Naive B cell (primary cell): ENCODE data around the gene MTMR3. TPM values are rescaled to one million over a fixed set of nuclear protein-coding genes. Genes with fewer than 3 reads are reported as not detected.

Experiments used
- ATAC-seq, 2 donors: fragments of 150-1000 bp; cut with Tn5 transposase; 2 replicates each; pipeline ENCODE4 v1.10.0; 2021; ENCODE audit warnings: low read depth in 2 of 2, mild to moderate bottlenecking in 2 of 2, moderate library complexity in 2 of 2
- DNase-seq: peaks from one replicate; pipeline ENCODE4 v3.0.0; 2022
- H3K27ac Mint-ChIP-seq, 6 donors: one replicate each; pipeline ENCODE4 v1.8.0; 2020 to 2022; ENCODE audit warnings: mild to moderate bottlenecking in 6 of 6, mixed read lengths in 6 of 6, moderate library complexity in 5 of 6, inconsistent platforms in 2 of 6
- H3K27me3 Mint-ChIP-seq, 3 donors: one replicate each; pipeline ENCODE4 v1.8.0; 2021 to 2022; ENCODE audit warnings: mixed read lengths in 3 of 3, mild to moderate bottlenecking in 1 of 3
- H3K36me3 Mint-ChIP-seq, 2 donors: one replicate each; pipeline ENCODE4 v1.8.0; 2020 to 2022; ENCODE audit warnings: mixed read lengths in 2 of 2, inconsistent platforms in 1 of 2, mild to moderate bottlenecking in 1 of 2
- H3K4me1 Mint-ChIP-seq, 3 donors: one replicate each; pipeline ENCODE4 v1.8.0; 2020 to 2022; ENCODE audit warnings: mixed read lengths in 3 of 3, inconsistent platforms in 1 of 3, mild to moderate bottlenecking in 1 of 3, moderate library complexity in 1 of 3
- H3K4me3 Mint-ChIP-seq, 8 donors: one replicate each; pipeline ENCODE4 v1.8.0; 2020 to 2022; ENCODE audit warnings: mild to moderate bottlenecking in 8 of 8, mixed read lengths in 8 of 8, moderate library complexity in 8 of 8, inconsistent platforms in 2 of 8
- H3K9me3 Mint-ChIP-seq, 7 donors: one replicate each; pipeline ENCODE4 v1.8.0; 2020 to 2022; ENCODE audit warnings: mixed read lengths in 7 of 7, mild to moderate bottlenecking in 5 of 7, inconsistent platforms in 2 of 7, moderate library complexity in 1 of 7
- polyA plus RNA-seq, 6 donors: library from polyadenylated mRNA; unstranded; fragments of 300-500 nt; fragmentation: Illumina TruSeq; gene quantifications; one replicate each; pipeline ENCODE4 v1.2.3, GENCODE V29; 2021; ENCODE audit warnings: low read depth in 6 of 6

Gene MTMR3
- polyA plus RNA-seq, 6 donors from 2014 or later = 7.4 to 25.4 (median 15.5) TPM

DNA sequence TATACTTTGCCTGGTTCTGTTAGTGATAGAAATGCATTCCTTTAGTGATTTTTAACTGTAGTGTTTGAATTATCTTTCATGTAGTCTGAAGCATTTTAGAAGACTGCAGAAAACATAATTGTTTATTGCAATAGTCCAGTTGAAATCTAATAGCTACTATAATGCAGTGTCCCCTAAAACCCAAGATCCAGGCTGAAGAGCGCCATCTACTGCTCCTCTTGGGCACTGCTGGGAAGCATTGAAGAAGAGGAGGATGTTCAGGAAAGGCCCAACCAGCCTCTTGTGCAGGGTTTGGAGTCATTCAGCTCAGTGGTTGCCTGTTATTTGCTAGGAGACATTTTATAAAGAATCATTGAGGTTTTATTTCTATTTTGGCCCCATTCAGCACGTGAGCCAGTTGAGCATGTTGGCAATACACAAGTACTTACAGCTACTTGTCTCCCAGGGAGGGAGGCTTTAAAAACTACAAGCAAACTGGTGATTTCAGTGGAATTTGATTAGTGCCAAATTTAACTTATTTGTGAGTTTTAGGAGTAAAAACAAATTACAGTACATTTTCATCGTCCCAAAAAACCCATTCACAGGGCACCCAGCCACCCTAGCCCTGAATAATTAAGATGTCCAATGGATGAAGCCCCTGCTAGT lies 122.4 kb downstream of the MTMR3 start:
- Mint-ChIP-seq H3K27ac (no peak overlapping the region), H3K4me3 (peak overlapping the region in 1 of 8 donors; percentile 21), H3K27me3 (no peaks in the 10 kb centered on the region), H3K36me3 (peaks cover 6 to 13% of the 10 kb centered on the region in 2 donors), H3K4me1 (peaks cover 0 to 7% (median 4%) of the 10 kb centered on the region in 3 donors), H3K9me3 (no peaks in the 10 kb centered on the region)
- ATAC-seq = peak; percentile 37 to 68
- peak; percentile 43 for DNase-seq

DNA sequence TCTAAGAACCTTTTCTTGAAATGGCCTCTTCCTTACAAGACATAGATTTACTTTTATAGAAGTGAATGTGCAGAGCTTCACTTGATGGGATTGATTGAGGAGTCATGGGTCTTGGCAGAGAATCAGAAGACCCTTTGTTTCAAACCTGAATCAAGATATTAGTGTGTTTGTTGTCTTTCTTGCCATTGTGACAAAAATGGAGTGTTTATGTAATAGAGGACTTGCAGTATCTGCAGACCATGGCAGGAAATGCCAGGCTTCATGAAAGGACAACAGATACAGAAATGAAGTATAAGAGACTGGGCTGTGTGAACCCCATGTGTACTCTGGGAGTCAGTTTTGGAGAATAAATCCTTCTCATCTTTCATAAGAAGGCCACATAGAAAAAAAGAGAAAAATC lies 124.4 kb downstream of the MTMR3 start:
- Mint-ChIP-seq H3K27ac (no peak overlapping the region), H3K9me3 (no peaks in the 10 kb centered on the region), H3K27me3 (no peaks in the 10 kb centered on the region), H3K4me1 (peaks cover 0 to 7% (median 4%) of the 10 kb centered on the region in 3 donors), H3K4me3 (no peak overlapping the region), H3K36me3 (peaks cover 6 to 19% of the 10 kb centered on the region in 2 donors)
- DNase-seq (no peak), ATAC-seq (no peak)

DNA sequence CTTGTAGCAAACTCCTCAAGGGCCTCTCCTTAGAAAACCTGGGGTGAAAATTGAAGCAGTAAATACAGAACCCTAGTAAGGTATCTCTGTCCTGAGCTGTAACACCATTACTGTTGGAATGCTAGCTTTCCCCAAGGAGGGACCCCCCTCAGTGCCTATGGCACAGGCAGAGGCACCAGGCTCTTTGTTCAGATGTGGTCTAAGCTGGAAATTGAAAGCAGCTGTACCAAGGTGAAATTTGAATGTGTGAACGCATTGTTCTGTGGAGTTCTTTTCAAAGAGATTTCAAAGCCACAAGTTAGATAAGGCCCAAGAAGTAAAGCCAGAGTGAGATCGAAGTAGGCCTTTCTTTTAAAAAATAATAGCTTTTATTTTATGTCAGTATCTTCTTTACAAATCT lies 125.4 kb downstream of the MTMR3 start:
- no peak overlapping the region for H3K4me3 Mint-ChIP-seq

DNA sequence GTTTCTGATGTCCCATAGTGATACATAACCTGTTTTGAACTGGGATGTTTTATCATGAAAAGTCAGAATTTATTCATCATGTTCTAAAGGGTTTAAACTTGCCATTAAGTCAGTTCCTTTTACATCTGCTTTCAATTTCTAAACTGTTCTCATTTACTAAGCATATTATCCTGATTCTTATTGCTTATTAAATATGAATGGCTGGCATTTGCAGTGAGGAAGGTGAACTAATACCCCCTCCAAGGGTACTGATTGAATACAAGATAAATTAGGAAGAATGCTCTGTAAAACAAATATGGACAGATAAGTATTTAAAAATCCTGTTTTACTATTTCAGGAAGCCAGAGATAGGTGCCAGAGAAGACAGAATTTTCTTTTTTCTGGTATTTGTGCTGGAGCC lies 126.5 kb downstream of the MTMR3 start:
- H3K9me3 Mint-ChIP-seq = no peaks in the 10 kb centered on the region

More for the DNA sequence above, 125.4 kb downstream of the MTMR3 start:
- peaks cover 7 to 19% of the 10 kb centered on the region in 2 donors for H3K36me3 Mint-ChIP-seq
- DNase-seq (no peak), ATAC-seq (no peak)
- H3K9me3 Mint-ChIP-seq = no peaks in the 10 kb centered on the region
- H3K4me1 Mint-ChIP-seq = peaks cover 0 to 4% (median 3%) of the 10 kb centered on the region in 3 donors
- H3K27me3 Mint-ChIP-seq = no peaks in the 10 kb centered on the region
- no peak overlapping the region for H3K27ac Mint-ChIP-seq

DNA sequence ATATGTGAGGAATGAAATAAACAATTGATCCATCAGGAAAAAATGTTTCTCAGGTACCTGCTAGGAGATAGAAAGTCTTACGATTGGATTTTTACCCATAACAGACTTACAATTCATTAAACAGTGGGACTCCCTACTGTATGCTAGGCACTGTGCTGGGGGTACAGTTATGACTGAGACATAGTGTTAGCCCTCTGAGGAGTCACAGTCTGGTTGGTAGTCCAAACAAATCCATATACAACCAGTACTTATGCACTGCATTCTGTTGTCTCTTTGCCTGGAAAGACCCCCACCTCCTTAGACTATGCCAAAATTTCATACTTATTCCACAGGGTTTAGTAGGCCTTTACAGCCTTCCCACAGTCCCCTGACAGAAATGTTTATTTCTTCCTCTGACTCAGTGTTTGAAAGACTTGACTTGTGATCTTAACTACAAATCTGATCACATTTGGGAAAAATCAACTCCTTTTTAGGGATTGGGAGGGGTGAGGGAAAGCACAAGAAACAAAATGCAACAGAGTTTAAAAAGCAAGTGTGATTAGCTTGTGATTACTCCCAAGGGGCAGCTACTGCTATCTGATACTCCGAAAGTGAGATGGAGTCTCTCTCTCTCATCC lies 127.9 kb downstream of the MTMR3 start:
- Mint-ChIP-seq H3K9me3 (no peaks in the 10 kb centered on the region), H3K4me3 (no peak overlapping the region), H3K36me3 (peaks cover 19 to 30% of the 10 kb centered on the region in 2 donors), H3K4me1 (no peaks in the 10 kb centered on the region), H3K27ac (no peak overlapping the region), H3K27me3 (no peaks in the 10 kb centered on the region)
- ATAC-seq (no peak), DNase-seq (no peak)

More for the DNA sequence above, 126.5 kb downstream of the MTMR3 start:
- H3K36me3 Mint-ChIP-seq = peaks cover 18 to 19% of the 10 kb centered on the region in 2 donors
- no peak overlapping the region for H3K27ac Mint-ChIP-seq
- DNase-seq (no peak), ATAC-seq (no peak)
- H3K4me1 Mint-ChIP-seq = peaks cover 0 to 4% (median 3%) of the 10 kb centered on the region in 3 donors
- no peak overlapping the region for H3K4me3 Mint-ChIP-seq
- no peaks in the 10 kb centered on the region for H3K27me3 Mint-ChIP-seq

DNA sequence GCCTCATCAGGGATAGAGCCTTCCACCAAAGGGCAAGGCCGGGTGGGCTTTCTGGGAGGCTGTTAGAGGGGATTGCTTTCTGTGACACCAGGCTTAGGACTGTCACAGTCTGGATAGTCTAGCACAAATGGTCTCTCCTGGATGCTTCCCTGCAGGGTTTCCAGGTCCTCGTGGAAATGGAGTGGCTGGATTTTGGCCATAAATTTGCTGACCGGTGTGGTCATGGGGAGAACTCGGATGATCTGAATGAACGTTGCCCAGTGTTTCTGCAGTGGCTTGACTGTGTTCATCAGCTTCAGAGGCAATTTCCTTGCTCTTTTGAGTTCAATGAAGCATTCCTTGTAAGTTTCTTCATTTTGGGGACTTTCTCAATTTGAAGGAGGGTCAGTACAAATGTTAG lies 130.2 kb downstream of the MTMR3 start:
- DNase-seq (no peak), ATAC-seq (no peak)
- H3K4me1 Mint-ChIP-seq = no peaks in the 10 kb centered on the region
- H3K9me3 Mint-ChIP-seq = no peaks in the 10 kb centered on the region
- H3K27ac Mint-ChIP-seq = no peak overlapping the region
- no peaks in the 10 kb centered on the region for H3K27me3 Mint-ChIP-seq
- H3K36me3 Mint-ChIP-seq = peaks cover 19 to 42% of the 10 kb centered on the region in 2 donors
- no peak overlapping the region for H3K4me3 Mint-ChIP-seq

DNA sequence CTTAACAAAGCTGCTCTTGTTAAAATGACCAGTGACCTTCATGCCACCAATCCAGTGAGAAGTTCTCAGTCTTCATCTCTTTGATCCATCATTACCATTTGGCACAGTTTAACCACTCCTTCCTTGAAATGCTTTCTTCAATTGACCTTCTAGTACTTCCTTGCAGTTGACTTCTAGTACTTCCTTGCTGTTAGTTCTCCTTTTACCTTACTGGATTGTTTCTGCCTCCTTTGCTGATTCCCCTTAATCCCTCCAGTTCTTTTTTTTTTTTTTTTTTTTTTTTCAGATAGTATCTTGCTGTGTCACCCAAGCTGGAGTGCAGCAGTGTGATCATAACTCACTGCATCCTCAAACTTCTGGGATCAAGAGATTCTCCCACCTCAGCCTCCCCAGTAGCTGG lies 131.3 kb downstream of the MTMR3 start:
- H3K4me3 Mint-ChIP-seq = no peak overlapping the region
- no peak for ATAC-seq
- H3K4me1 Mint-ChIP-seq = no peaks in the 10 kb centered on the region
- H3K9me3 Mint-ChIP-seq = no peaks in the 10 kb centered on the region
- peaks cover 17 to 38% of the 10 kb centered on the region in 2 donors for H3K36me3 Mint-ChIP-seq
- no peak for DNase-seq
- H3K27ac Mint-ChIP-seq = peak overlapping the region in 1 of 6 donors; percentile 15
- H3K27me3 Mint-ChIP-seq = no peaks in the 10 kb centered on the region

DNA sequence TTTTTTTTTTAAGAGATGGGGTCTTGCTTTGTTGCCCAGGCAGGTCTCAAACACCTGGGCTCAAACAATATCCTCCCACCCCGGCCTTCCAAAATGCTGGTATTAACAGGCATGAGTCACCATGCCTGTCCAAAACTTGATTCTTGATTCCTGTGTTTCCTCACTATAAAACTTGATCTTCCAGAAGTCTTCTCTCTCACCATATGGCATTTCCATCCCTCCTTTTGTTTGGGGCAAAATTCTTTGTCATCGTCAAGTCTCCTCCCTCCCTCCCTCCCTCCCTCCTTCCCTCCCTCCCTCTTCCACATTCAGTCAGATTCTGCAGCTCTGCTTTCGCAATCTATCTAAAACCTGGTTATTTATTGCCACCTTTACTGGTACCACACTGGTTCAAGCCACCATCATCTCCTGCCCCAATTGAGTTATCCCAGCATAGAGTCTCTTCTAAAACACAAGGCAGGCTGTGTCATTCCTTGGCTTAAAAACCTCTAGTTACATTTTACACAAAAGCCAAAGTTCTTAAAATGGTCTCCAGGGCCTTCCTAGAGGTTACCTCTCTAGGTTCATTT lies 132.3 kb downstream of the MTMR3 start:
- no peak overlapping the region for H3K4me3 Mint-ChIP-seq
- no peaks in the 10 kb centered on the region for H3K27me3 Mint-ChIP-seq
- no peak for ATAC-seq
- peaks cover 13 to 43% of the 10 kb centered on the region in 2 donors for H3K36me3 Mint-ChIP-seq
- H3K27ac Mint-ChIP-seq = peak overlapping the region in 1 of 6 donors; percentile 47
- no peaks in the 10 kb centered on the region for H3K4me1 Mint-ChIP-seq
- DNase-seq = no peak
- no peaks in the 10 kb centered on the region for H3K9me3 Mint-ChIP-seq

DNA sequence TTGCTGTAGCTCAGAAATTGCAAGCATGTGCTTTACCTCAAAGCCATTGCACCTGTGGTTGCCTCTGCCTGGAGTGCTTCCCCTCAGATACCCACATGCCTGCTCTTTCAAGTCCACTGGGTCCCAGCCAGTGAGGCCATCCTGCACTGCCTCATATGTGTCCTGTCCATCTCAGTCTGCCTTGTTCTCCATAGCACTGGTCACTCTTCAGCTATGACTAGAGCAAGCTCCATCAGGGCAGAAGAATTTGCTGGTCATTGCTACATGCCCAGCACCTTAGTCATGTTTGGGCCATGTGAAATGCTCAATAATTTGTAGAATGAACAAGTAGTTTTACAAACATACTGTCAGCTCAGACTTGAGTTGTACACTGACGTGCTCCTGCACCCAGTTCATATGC lies 132.9 kb downstream of the MTMR3 start:
- DNase-seq = no peak
- Mint-ChIP-seq H3K27me3 (no peaks in the 10 kb centered on the region), H3K4me1 (no peaks in the 10 kb centered on the region), H3K4me3 (no peak overlapping the region), H3K9me3 (no peaks in the 10 kb centered on the region), H3K36me3 (peaks cover 17 to 43% of the 10 kb centered on the region in 2 donors), H3K27ac (peak overlapping the region in 2 of 6 donors; percentile 44 to 47)
- no peak for ATAC-seq

DNA sequence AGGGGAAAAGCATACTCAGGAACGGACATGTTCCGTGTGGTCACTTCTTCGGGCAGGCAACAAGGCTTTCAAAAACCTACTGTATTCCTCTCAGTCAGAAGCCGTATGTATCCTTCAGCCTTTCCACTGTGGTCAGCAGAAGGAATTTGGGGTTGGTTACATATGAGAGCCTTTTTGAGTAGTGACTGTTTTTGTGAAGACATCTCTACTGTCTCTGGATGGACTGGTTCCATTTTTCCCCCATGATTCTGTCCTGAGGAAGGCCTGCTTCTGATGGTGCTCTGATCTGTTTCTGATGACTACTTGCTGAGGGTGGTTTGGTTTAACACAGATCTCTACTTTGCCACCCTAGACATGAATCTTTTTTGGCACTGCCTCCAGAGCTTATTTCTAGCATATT lies 133.6 kb downstream of the MTMR3 start:
- no peaks in the 10 kb centered on the region for H3K4me1 Mint-ChIP-seq
- no peaks in the 10 kb centered on the region for H3K9me3 Mint-ChIP-seq
- DNase-seq (no peak), ATAC-seq (no peak)
- H3K36me3 Mint-ChIP-seq = peaks cover 23 to 43% of the 10 kb centered on the region in 2 donors
- H3K27ac Mint-ChIP-seq = no peak overlapping the region
- no peaks in the 10 kb centered on the region for H3K27me3 Mint-ChIP-seq
- no peak overlapping the region for H3K4me3 Mint-ChIP-seq

DNA sequence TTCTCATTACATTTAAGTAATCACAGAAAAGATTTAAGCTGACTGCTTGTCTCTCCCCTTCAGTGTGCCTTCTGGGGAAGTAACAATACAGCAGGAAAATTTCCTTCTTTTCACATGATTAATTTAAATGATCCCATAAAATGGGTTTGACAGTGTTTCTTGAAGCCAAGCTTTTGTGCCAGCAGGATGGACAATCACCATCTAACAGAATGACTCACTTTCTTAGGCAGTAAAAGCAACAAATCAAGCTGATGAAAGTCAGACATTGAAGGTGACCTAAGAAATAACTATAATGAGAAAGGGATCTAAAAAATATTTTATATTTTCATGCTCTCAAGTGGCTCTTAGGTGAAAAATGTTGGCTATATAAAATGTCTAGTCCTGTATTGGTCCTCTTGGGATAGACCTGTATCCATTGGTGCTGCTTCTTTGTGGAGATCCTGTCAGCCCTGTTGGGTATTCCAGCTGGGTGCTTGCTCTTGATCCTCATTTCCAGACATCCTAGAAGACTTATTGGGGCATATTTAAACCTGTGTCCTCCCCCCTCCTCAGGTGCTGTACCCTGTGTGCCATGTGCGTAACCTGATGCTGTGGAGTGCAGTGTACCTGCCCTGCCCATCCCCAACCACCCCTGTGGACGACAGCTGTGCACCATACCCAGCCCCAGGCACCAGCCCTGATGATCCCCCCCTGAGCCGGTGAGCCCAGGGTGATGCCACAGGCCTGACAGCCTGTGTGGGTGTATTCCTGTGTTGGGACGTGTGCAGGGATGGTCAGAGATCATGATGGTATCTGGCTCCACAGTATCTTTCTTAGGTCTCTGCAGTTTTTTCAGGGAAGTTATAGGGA lies 134.6 kb downstream of the MTMR3 start:
- Mint-ChIP-seq H3K27me3 (no peaks in the 10 kb centered on the region), H3K4me3 (no peak overlapping the region), H3K9me3 (no peaks in the 10 kb centered on the region), H3K4me1 (no peaks in the 10 kb centered on the region), H3K36me3 (peaks cover 22 to 43% of the 10 kb centered on the region in 2 donors), H3K27ac (no peak overlapping the region)
- DNase-seq = no peak
- no peak for ATAC-seq

DNA sequence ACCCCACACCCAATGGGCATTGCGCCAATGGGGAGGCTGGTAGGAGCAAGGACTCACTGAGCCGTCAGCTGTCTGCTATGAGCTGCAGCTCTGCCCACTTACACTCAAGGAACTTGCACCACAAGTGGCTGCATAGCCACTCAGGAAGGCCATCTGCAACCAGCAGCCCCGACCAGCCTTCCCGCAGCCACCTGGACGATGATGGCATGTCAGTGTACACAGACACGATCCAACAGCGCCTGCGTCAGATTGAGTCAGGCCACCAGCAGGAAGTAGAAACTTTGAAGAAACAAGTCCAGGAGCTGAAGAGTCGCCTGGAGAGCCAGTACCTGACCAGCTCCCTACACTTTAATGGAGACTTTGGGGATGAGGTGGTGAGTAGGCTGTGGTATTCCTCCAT lies 137.5 kb downstream of the MTMR3 start:
- no peaks in the 10 kb centered on the region for H3K4me1 Mint-ChIP-seq
- H3K4me3 Mint-ChIP-seq = peak overlapping the region in 1 of 8 donors; percentile 54
- DNase-seq (no peak), ATAC-seq (no peak)
- H3K27ac Mint-ChIP-seq = peak overlapping the region in 2 of 6 donors; percentile 60 to 86
- H3K27me3 Mint-ChIP-seq = no peaks in the 10 kb centered on the region
- peaks cover 39 to 40% of the 10 kb centered on the region in 2 donors for H3K36me3 Mint-ChIP-seq
- H3K9me3 Mint-ChIP-seq = no peaks in the 10 kb centered on the region

DNA sequence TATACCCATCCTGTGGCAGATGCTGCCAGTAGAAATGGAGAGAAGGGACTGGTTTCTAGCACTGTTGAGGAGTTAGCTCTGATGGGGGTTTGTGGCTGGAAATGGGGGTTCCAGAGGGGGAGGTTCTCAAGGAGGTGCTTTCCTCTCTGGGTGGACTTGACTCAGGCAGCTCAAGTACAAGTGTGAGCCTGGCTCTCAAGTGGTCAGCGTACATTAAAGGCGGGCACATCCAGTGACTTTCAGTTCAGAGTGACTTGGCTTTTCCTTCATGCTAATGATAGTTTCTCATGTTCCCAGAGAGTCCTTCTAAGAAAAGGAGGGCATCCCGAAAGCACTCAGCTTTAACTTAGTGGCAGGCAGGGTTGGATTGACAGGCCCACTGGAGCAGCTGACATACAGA lies 138.4 kb downstream of the MTMR3 start:
- no peaks in the 10 kb centered on the region for H3K4me1 Mint-ChIP-seq
- H3K27ac Mint-ChIP-seq = peak overlapping the region in 1 of 6 donors; percentile 27
- H3K27me3 Mint-ChIP-seq = no peaks in the 10 kb centered on the region
- no peak for DNase-seq
- ATAC-seq = no peak
- H3K4me3 Mint-ChIP-seq = no peak overlapping the region
- H3K36me3 Mint-ChIP-seq = peaks cover 31 to 39% of the 10 kb centered on the region in 2 donors
- H3K9me3 Mint-ChIP-seq = no peaks in the 10 kb centered on the region
